ENCODE measurements around the gene TESK1. TPM values are rescaled to one million over a fixed set of nuclear protein-coding genes. Genes with fewer than 3 reads are reported as not detected.

Gene TESK1
- total RNA-seq, 1 donor from 2014 or later: 29.7 TPM

DNA sequence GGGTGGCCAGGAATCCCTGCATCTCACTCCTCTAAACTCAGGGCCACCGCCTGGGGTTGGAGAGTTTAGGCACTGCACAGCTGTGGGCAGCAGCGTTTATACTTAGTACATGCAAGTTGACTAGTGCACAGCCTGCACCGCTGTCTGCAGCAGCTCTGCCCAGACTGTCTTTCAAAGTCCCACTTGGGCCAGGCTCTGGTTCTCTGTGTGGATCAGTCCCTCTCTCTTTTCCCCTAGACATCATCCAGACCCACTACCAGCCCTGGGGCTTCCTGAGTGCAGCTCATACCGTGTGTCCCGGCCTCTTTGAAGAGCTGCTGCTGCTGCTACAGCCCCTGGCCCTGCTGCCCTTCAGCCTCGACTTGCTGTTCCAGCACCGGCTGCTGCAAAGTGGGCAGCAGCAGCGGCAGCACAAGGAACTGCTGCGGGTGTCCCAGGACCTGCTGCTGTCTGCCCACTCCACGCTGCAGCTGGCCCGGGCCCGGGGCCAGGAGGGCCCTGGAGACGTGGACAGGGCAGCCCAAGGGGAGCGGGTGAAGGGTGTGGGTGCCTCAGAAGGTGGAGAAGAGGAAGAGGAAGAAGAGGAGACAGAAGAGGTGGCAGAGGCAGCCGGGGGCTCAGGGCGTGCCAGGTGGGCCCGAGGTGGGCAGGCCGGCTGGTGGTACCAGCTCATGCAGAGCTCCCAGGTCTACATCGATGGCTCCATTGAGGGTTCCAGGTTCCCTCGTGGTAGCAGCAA, 45.1 kb upstream of the TESK1 start:
- Histone ChIP-seq H3K27me3 (no peaks in the 10 kb centered on the region), H3K9me3 (no peaks in the 10 kb centered on the region), H3K4me1 (peaks cover 19% of the 10 kb centered on the region), H3K4me3 (no peak overlapping the region), H3K36me3 (peaks cover 0 to 36% of the 10 kb centered on the region in 2 donors), H3K27ac (no peak overlapping the region)
- TF ChIP-seq, protein P1, sequence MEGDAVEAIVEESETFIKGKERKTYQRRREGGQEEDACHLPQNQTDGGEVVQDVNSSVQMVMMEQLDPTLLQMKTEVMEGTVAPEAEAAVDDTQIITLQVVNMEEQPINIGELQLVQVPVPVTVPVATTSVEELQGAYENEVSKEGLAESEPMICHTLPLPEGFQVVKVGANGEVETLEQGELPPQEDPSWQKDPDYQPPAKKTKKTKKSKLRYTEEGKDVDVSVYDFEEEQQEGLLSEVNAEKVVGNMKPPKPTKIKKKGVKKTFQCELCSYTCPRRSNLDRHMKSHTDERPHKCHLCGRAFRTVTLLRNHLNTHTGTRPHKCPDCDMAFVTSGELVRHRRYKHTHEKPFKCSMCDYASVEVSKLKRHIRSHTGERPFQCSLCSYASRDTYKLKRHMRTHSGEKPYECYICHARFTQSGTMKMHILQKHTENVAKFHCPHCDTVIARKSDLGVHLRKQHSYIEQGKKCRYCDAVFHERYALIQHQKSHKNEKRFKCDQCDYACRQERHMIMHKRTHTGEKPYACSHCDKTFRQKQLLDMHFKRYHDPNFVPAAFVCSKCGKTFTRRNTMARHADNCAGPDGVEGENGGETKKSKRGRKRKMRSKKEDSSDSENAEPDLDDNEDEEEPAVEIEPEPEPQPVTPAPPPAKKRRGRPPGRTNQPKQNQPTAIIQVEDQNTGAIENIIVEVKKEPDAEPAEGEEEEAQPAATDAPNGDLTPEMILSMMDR (IDR thresholded peaks at IDR 0.05): no peak
- TF ChIP-seq POLR2AphosphoS5 (IDR thresholded peaks at IDR 0.05; ENCODE audit: insufficient read depth in 1 of 2, low read depth in 1 of 2) (no peak), POLR2A (IDR thresholded peaks at IDR 0.05) (no peak)
- no peak for DNase-seq (ENCODE audit: extremely low spot score in 2 of 2)
- intact Hi-C loops (cut with DNase I): loop anchor here (5.0 kb wide), 1 partner anchor 73 kb away; no protein-coding TSS in a partner anchor

DNA sequence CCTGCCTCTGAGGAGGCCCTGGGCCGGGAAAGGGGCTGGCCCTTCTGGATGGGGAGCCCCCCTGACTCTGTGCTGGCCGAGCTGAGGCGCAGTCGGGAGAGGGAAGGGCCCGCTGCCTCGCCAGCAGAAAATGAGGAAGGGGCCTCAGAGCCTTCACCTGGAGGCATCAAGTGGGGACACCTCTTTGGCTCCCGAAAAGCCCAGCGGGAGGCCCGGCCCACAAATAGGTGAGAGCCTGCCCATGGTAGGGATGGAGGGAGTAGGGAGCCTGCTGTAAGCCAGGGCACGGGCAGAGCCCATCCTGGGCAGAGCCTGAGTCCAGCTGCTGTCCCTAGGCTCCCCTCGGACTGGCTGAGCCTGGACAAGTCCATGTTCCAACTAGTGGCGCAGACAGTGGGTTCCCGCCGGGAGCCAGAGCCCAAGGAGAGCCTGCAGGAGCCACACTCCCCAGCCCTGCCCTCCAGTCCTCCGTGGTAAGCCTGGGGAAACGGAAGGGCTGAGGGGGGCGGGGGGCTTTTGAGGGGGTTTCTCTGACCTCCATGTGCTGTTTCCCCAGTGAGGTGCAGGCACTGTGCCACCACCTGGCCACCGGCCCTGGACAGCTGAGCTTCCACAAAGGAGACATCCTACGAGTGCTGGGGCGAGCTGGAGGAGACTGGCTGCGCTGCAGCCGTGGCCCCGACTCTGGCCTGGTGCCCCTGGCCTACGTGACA, 44.3 kb upstream of the TESK1 start:
- no peak overlapping the region for H3K4me3 ChIP-seq
- DNase-seq (ENCODE audit: extremely low spot score in 2 of 2): no peak
- H3K36me3 ChIP-seq: peaks cover 0 to 28% of the 10 kb centered on the region in 2 donors
- TF ChIP-seq POLR2AphosphoS5 (IDR thresholded peaks at IDR 0.05; ENCODE audit: insufficient read depth in 1 of 2, low read depth in 1 of 2): no peak
- TF ChIP-seq, protein P1 (IDR thresholded peaks at IDR 0.05): no peak
- no peak for TF ChIP-seq POLR2A (IDR thresholded peaks at IDR 0.05)
- H3K9me3 ChIP-seq: no peaks in the 10 kb centered on the region
- no peaks in the 10 kb centered on the region for H3K27me3 ChIP-seq
- no peak overlapping the region for H3K27ac ChIP-seq
- intact Hi-C loops (cut with DNase I): no loop called here
- H3K4me1 ChIP-seq: peaks cover 19% of the 10 kb centered on the region

DNA sequence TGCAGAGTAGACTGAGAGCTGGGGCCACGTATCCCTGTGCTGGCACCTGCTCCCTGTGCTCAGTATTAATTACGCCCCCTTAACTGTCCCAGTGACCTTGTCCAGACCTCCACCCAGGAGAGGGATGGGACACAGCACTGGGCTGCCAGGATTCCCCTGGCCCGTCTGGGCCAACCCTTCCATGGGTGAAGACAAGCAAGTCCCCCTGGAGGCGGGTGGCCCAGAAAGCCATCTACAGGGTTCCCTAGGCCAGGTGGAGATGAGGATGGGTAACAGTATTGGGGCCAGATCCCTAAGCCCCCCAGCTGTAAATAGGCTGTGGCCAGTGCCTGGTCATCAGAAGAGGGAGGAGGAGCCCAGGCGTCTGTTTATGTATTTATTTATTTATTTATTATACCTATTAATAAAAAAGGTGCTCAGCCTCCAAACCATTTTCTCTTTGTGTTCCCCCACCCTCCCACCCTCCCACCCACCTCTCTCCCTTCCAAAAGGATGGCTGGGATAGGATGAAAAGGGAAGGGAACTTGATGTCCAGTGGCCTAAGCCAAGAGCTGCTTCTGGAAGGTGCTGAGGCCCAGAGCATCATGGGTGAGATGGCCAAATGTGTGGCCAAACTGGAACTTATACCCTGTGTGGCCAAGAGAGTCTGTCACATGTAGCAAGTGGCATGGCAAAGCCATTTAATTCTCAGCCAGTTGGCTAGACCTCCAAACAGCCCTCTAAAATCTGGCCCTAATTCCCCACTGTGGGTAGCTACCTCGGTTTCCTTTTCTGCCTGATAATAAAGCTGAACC, 43.4 kb upstream of the TESK1 start:
- Histone ChIP-seq H3K36me3 (peaks cover 0 to 20% of the 10 kb centered on the region in 2 donors), H3K9me3 (no peaks in the 10 kb centered on the region), H3K27me3 (no peaks in the 10 kb centered on the region), H3K4me3 (no peak overlapping the region), H3K4me1 (peaks cover 19% of the 10 kb centered on the region), H3K27ac (no peak overlapping the region)
- no peak for DNase-seq (ENCODE audit: extremely low spot score in 2 of 2)
- intact Hi-C loops (cut with DNase I): no loop called here
- TF ChIP-seq, protein P1 (IDR thresholded peaks at IDR 0.05): no peak
- TF ChIP-seq POLR2AphosphoS5 (IDR thresholded peaks at IDR 0.05; ENCODE audit: insufficient read depth in 1 of 2, low read depth in 1 of 2) (no peak), POLR2A (IDR thresholded peaks at IDR 0.05) (no peak)

DNA sequence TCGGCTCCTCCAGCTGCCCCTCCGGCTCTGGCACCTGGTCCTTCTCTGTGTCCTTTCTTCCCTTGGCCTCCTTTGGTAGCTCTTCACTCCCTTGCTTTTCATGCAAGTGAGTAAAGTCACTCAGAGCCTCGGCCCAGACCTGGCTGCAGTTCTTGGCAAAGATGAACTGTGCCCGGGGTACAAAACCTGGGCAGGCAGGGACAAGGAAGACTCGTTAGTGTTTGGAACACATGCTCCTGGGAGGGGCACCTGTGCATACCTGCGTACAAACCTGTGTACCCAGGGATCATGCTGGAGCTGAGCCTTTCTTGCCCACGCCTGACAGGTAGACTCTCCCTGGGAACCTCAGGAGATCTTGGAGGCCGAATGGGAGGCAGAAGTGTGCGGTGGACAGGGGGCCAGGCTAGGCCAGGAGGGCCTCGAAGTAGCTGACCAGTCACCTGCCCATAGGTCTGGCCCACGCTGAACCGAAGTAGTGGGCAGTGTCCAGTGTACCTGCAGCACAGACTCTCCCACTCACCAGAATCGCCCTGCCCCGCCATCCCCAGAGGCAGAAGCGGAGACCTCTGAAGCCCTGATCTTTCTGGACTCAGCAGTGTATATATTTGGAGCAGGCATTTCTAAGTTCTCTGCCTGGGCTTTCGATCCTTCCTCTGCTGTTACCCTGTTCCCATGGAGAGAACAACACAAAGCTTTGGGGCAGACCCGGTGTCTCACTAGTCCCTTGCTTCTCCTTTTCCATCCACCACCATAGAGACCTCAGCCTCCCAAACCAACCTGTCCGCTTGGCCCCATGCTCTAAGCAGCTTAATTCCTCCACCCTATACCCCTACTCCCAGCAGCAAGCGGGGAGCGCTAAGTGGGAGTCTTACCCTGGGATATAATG, 41.9 kb upstream of the TESK1 start:
- Histone ChIP-seq H3K27ac (peak overlapping the region; percentile 20), H3K36me3 (peaks cover 0 to 8% of the 10 kb centered on the region in 2 donors), H3K9me3 (no peaks in the 10 kb centered on the region), H3K27me3 (no peaks in the 10 kb centered on the region), H3K4me3 (peak overlapping the region in 1 of 2 donors; percentile 6), H3K4me1 (peaks cover 19% of the 10 kb centered on the region)
- TF ChIP-seq POLR2AphosphoS5 (IDR thresholded peaks at IDR 0.05; ENCODE audit: insufficient read depth in 1 of 2, low read depth in 1 of 2): no peak
- TF ChIP-seq, protein P1 (IDR thresholded peaks at IDR 0.05): no peak
- TF ChIP-seq POLR2A (IDR thresholded peaks at IDR 0.05): no peak
- intact Hi-C loops (cut with DNase I): no loop called here
- DNase-seq (ENCODE audit: extremely low spot score in 2 of 2): no peak
